Islet of Langerhans (tissue), 1 donor: Measurements from ENCODE around the gene SLC6A18.
"Not testable (repeated sequence)": the region's sequence is repeated elsewhere in the genome, so short reads cannot be mapped to it uniquely, and the experiment has no call there.

Experiments
- FAIRE-seq: peaks from one replicate; lab custom pipeline; 2011; peaks lifted over from hg19 to GRCh38; lab: Jason Lieb, UNC

SLC6A18 gene

GRCh38 chr5:1257363-1257762, 32.2 kb downstream of the SLC6A18 start:
- FAIRE-seq = no peak

- FAIRE-seq = no peak
These were observed 32.7 kb downstream of the SLC6A18 start for GRCh38 chr5:1257841-1258240.

- FAIRE-seq = no peak
These were observed 34.8 kb downstream of the SLC6A18 start for GRCh38 chr5:1259806-1260480.

GRCh38 chr5:1261643-1262042, 36.5 kb downstream of the SLC6A18 start:
- no peak for FAIRE-seq

- FAIRE-seq = no peak
These were observed 37.2 kb downstream of the SLC6A18 start for GRCh38 chr5:1262381-1262780.

- FAIRE-seq = no peak
These were observed 39.0 kb downstream of the SLC6A18 start for GRCh38 chr5:1264211-1264610.

- FAIRE-seq = no peak
These were observed 39.8 kb downstream of the SLC6A18 start for GRCh38 chr5:1265026-1265425.

- no peak for FAIRE-seq
These were observed 40.6 kb downstream of the SLC6A18 start for GRCh38 chr5:1265461-1266455.

GRCh38 chr5:1266791-1267190, 41.6 kb downstream of the SLC6A18 start:
- FAIRE-seq = no peak

GRCh38 chr5:1267464-1267863, 42.3 kb downstream of the SLC6A18 start:
- not testable (repeated sequence) for FAIRE-seq

GRCh38 chr5:1268056-1268455, 42.9 kb downstream of the SLC6A18 start:
- no peak for FAIRE-seq

- no peak for FAIRE-seq
These were observed 43.5 kb downstream of the SLC6A18 start for GRCh38 chr5:1268666-1269065.

- FAIRE-seq = no peak
These were observed 45.2 kb downstream of the SLC6A18 start for GRCh38 chr5:1270426-1270825.

GRCh38 chr5:1270933-1271914, 46.0 kb downstream of the SLC6A18 start:
- FAIRE-seq = no peak

- FAIRE-seq = no peak
These were observed 47.0 kb downstream of the SLC6A18 start for GRCh38 chr5:1272201-1272600.

GRCh38 chr5:1273745-1274144, 48.6 kb downstream of the SLC6A18 start:
- FAIRE-seq = no peak

GRCh38 chr5:1274471-1274870, 49.3 kb downstream of the SLC6A18 start:
- no peak for FAIRE-seq

GRCh38 chr5:1275397-1276391, 50.5 kb downstream of the SLC6A18 start:
- not testable (repeated sequence) for FAIRE-seq

GRCh38 chr5:1276930-1277329, 51.7 kb downstream of the SLC6A18 start:
- FAIRE-seq = no peak

GRCh38 chr5:1277331-1277730, 52.1 kb downstream of the SLC6A18 start:
- no peak for FAIRE-seq

- FAIRE-seq = no peak
These were observed 52.6 kb downstream of the SLC6A18 start for GRCh38 chr5:1277781-1278180.
